ENCODE measurements around the gene GDA.
"Not testable (repeated sequence)": the region's sequence is repeated elsewhere in the genome, so short reads cannot be mapped to it uniquely, and the experiment has no call there.

GDA gene

DNA sequence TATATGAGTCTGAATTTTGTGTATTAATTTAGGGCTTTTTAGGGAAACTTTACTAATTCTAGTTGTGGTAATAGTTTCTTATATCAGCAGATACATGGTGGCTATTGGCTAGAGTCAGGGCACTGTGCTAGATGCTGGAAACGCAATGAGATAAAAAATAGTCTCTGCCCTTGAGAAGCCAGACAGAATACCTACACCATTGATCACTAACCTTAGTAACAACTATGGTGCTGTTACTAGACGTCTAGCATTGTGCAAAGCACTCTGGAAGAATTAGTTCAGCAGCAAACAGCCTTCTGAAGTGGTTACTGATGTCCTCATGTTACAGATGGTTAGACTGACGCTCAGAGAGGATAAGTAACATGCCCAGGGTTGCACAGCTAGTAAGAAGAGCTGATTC is 61.8 kb downstream of the GDA start:
- no peak for DNase-seq

DNA sequence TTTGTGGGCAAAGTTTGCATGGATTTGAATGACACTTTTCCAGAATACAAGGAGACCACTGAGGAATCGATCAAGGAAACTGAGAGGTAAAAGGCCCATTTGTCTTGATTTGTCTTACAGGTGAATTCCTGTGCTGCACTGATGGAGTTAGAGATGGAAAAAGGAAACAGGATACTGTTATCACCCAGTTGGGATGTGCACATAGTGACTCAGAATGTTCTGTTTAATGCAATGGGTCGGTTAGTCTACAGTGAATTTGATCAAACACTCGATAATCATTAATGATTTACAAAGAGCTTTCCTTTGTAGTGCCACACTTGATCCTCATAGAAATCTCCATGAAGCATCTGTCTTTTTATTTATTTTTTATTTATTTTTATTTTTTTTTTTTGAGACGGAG is 64.7 kb downstream of the GDA start:
- DNase-seq: no peak

DNA sequence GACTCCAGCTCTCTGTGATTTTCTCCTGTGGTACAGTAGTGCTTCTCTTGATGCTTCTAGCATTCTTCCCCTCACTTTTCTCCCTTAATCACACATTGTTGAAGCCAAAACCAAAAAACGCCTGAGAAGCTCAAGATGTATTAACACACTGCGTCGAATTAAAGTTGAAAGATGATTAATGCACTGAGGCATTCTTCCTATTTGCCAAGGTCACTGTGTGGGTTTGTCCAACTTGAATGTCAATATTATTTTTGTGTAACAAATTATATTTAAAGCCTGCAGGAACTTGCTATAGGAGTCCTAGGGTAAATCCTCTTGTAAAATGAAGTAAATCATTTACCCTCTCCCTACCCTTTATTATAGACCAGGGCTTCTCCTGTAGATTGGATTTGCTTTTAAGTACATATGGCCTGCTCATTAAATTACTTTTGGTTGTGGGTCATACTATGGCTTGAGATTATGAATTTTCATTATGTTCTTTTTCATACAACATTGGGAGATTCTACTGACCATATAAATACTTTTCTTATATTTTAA is 68.1 kb downstream of the GDA start:
- no peak for DNase-seq

DNA sequence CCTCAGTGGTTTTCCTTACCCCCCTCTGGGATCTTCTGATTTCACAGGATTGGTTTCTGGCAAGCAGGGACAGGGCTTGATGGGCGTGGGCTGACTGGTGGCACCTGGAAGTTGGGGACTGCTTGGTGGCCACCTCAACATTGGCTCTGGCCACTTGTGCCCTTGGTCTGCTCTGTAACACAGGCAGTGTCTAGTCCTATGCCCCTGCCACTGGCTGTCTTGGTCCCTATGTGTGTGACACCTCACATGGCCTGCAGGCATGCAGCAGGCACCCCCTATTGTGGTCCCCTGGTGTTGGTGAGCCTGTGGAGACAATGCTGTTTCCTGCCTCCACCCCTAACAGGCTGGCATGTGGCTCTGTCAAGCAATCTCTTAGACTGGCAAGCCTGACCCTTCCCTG is 71.3 kb downstream of the GDA start:
- DNase-seq: no peak

DNA sequence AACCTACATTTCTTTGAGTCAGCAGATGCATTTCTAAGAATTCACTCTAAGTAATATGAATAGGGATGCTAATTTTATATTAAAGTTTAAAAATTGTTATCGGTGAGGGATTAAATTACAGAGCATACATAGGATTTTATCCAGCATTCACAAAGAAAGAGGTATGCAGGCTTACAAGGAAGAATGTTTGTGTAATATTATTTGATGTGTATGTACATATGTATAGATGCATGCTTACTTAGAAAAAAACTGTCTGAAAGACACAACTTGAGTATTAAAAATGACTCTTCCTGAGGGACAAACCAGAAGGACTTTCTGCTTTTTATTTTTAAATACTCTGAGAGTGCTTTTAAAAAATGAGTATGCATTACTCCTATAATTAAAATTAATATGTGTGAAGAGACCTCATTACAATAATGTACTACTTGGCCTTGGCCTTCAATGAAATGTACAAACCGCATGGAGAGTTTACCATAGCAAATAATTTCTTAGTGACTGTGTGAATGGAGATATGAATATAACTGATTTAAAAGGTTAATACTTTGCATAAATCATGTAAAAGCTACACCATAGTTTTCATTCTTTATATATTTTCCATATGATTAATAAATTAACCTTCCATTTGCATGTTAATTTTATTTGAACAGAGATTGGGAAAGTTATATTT is 77.0 kb downstream of the GDA start:
- no peak for DNase-seq

DNA sequence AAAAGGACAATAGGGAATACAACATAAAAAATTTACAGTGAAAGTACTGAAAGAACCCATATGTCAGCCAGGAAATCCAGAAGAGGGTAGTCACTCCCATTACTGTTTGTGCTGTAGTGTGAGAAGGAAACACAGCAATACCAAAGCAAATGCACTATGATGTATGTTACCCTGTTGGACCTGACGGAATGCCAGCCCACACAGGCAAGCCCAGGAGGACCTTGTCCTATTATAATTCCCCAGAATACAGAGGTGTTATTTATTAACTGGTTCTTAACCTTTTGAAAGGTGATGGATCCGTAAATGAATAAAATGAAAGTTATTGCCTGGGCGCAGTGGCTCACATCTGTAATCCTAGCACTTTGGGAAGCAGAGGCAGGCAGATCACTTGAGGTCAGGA is 79.0 kb downstream of the GDA start:
- no peak for DNase-seq

DNA sequence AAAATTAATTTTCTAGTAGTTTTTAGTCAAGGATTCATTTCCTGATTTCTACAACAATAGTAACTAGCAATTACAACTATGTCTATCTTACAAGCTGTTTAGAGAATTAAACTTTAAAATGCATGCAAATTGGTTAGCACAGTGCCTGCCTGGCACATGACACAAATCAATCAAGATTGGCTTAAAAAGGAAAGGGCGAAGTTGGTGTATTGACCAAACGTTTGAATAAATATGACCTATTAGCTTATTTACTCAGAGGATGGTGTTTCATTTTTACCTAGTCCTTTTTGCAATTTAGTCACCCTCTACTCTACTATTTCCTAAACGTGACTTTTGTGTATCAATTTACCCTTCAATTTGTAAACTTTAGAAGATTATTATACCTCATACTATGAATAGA is 83.5 kb downstream of the GDA start:
- DNase-seq: no peak

DNA sequence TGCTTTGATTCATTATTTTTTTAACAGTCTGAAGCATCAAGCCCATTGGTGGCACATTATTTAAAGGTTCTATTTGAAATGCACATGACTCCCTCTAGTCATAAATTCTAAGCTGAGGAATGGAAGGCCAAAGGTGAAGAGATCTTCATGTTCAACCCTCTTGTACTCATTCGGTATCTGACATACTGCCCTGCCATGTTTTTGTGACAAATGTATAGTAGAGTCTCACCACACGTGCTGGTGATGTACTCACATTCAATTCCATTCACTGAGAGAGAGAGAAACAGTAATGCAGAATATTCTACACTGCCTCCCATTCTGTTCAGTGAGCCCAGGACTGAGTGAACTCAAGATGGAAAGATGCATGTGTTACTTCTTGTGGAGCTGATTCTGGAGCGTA is 98.3 kb downstream of the GDA start:
- no peak for DNase-seq

DNA sequence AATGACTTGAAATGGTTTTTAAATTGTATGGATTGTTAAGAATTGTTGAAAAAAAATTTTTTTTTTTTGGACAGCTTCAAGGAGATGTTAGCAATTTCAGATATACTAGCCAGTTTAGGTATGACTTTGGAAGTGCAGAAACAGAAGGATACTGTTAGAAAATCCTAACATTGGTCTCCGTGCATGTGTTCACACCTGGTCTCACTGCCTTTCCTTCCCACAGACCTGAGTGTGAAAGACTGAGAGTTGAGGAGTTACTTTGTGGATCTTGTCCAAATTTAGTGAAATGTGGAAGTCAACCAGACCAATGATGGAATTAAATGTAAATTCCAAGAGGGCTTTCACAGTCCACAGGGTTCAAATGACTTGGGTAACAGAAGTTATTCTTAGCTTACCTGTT is 102.3 kb downstream of the GDA start:
- DNase-seq: no peak

DNA sequence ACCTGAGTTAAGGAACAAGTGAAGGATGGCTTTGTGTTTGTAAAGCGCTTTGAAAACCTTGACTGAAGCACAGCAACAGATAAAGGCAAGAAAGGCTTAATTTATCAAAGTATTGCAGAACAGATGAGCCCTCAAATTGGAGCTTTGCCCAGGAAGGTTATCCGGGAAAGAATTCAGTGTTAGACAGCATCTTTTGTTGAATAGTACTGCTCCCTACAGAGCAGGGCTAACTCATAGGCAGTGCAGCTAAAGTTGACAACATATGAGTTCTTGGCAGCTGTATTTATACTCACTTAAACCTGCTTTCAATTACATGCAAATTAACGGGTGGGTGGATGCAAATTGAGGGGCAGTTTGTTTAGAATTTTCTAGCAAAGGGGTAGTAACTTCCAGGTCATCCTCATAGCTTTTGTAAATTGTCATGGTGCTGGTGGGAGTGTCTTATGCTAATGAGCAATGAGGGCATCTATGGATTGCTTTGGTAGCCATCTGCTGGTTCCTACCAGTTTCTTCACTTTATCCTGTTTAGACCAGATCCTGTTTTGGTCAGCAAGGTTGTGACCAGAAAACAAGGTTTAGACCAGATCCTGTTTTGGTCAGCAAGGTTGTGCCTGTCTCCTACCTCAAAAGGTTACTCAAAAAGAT is 105.8 kb downstream of the GDA start:
- DNase-seq: no peak

DNA sequence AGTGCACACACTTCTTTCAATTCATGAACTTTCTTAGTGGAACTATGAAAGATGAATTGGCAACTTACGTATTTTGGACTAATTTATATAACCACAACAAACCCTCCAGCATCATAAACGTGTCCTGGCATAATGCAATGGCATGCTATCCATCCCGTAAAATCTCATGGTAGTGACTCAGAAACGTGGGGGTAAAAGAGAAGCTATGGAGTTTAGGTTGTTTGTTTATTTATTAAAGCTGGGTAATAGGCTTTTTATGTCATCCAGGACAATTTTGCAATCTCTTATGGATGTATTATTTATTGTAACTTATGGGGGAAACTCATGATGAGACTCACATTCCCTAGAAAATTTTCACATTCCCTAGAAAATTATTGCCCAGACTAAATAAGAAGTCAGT is 106.3 kb downstream of the GDA start:
- no peak for DNase-seq

DNA sequence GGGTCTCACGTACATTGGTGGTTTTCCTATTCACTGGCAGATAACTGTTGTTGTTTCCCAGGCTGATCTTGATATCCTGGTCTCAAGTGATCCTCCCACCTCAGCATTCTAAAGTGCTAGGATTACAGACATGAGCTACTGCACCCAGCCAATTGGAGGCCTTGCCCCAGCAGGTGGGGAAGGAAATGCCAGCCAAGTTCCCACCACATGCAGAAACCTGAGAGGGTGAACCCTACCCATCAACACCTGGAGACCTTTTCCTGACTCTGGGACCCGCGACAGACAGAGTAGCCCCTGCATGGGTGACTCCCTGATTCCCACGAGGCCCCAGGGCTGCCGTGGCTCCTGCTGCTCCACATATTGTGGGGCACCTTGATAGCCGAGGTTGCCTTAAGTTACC is 107.7 kb downstream of the GDA start:
- DNase-seq: no peak

DNA sequence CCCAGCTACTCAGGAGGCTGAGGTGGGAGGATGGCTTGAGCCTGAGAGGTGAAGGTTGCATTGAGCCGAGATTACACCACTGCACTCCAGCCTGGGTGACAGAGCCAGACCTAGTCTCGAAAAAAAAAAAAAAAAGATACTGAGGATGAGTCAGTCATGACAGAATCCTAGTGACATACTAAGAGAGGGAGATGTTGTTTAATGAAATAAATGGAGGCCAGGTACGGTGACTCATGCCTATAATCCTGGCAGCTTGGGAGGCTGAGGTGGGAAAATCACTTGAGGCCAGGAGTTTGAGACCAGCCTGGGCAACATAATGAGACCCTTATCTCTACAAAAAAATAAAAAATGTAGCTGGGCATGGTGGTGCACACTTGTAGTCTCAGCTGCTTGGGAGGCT is 108.6 kb downstream of the GDA start:
- DNase-seq: no peak

DNA sequence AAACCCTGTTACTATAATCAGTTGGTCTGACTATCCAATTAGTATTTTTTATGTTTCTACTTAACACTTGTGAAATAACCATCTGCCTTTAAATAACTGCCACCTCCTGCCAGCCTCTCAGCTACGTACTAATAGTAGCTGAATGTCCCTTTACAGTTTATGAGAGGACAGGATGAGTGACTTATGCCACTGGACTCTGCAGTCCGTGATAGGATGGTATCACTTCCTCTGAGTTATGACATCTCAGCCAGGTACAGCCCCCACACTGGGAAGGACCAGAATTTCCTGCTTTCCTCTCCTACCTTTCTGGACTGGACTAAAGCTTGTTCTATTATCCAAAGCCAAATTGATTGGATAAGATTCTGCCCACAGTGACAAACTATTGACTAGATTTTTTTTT is 112.8 kb downstream of the GDA start:
- no peak for DNase-seq

DNA sequence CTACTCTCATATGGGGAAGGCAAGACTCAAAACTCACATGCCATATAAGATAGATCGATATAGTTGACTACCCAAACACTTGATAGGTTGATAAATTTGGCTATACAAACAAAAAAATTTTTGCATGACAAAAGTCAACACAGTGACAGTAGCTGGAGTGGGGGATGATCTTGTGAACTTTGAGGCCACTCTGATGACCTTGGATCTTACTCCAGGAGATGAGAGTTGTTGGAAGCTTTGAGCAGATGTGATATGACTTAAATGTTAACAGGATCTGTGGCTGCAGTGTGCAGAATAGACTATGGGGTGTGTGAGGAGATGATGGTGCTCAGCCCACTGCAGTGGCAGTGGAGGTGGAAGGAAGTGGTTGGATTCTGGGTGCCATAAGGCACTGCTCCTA is 114.3 kb downstream of the GDA start:
- no peak for DNase-seq

DNA sequence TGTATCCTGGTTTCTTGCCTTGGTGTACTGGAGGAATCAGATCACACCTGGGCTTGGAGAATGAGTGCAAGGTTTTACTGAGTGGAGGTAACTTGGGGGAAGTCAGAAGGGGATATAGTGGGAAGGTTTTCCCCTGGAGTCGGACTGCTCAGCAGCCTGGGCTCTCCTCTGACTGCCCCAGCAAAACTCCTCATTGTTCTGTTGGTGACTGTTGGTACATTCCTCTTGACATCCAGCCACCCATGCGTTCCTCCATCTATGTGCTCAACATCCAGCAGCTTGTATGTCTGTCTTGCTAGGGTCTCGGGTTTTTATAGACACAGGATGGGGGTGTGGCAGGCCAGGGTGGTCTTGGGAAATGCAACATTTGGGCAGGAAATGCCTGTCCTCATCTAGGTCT is 119.7 kb downstream of the GDA start:
- no peak for DNase-seq

DNA sequence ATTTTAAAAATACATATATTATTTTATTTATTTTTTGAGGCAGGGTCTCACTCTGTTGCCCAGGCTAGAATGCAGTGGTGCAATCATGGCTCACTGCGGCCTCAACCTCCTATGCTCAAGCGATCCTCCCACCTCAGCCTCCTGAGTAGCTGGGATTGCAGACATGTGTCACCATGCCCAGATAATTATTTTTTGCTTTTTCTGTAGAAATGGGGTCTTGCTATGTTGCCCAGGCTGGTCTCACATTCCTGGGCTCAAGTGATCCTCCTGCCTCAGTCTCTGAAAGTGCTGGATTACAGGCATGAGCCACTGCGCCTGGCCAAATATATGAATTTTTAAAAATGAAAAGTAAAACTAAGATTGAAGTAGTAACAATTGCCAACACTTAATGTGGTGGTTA is 121.1 kb downstream of the GDA start:
- DNase-seq: not testable (repeated sequence)

DNA sequence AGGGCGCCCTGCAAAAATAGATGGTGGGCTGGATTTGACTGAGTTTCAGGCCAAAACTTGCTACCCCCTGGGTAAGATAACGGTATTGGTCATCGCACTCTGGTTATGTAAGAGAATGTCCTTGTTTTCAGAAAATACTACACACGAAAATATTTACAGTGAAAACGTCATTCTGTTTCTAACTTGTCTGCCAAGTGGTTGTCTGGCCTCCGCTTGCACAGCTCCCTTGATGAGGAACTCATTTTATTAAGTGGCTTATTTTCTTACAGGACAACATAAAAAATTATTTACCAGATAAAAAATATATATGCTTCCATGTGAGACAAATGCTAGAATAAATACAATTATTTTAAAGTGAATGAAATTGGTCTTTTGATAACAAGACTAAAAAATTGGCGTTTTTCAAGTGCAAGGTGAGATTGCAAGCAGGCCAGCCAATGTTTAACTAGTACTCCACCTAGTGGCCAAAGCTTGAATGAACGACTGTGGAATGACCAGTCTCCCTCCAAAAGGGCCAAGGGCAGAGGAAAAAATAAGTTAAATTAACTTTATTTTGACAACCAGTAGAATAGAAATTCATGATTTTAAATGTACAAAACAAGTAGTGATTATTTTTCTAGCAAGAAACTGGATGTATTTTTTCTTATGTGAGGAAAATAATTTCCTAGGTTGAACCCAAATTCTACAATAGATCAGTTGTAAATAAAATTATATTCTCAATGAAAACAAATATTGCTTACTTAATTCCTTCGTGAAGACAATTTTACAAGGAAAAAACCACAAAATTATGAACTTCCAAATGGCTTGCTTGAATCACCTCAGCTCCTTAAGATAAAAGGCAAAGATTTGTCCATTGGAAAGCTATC is 122.6 kb downstream of the GDA start:
- peak; percentile 48 for DNase-seq

DNA sequence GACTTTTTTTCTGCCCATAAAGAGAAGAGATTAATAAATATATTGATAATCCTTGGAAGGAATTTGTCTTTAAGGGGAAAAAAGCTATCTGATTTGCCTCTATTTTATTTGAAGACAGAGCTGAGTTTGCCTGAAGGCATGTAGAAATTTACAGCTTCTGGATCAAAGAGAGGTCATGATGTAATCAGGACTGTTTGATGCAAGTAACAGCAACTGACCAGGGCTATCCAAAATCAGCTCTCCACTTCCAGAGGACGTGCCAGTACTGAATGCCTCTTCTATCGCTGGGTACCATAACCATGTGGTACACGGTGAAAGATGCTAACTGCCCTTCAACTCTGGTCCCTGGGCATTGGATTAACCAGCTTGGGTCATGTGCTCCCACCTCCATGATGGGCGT is 125.2 kb downstream of the GDA start:
- DNase-seq: no peak

DNA sequence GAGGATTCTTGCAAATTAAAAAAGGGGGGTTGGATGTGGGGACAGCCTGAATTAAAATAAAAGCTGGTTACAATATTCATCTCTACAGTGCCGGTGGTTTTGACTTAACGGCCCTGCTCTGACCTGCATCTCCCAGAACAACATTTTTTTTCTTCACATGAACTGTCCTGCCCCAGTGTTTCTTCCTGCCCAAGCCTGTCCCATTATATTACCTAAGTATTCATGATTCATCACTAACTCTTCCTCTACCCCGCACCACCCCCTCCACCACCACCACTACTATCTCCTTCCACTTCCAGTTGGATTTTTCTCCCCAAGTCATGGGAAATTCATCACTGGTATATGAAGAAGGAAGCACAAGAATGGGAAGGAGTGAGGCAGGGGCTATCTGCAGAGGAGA is 125.7 kb downstream of the GDA start:
- no peak for DNase-seq

DNA sequence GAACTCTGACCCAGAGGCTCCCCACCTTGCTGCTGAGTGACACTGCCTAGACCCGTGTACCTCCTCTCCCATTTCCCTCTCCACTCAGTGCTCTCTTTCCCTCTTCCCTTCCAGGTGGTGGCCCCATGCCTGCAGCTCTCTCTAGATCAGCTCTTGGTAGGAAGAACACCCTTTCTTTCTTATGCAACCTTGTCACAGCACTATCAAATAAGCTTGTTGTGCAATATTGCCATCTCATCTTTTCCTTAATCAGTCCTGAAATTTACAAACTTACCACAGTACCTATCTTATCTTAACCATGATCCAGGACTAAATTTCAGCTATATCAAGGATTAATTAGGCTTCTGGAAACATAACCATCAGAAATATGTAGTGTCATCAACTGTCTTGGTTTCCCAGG is 127.2 kb downstream of the GDA start:
- DNase-seq: no peak

DNA sequence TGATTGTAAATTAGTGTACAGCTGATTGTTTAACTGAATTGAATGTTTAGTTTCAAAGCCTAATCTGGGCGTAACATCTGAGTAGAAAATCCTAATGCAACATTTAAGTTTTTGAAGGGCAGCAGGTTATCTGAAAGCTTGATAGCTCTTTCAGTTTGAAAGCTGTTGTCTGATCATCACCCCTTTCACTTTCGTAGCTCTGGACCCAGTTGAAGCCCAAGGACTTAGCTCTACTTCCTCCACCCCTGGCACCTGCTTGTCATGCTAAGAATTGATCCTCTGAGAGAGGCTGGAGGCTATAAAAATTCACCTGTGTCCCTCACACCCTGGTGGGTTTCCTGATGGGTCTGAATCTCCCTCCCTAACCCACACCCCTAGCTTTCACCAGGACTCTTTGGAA is 129.7 kb downstream of the GDA start:
- no peak for DNase-seq

DNA sequence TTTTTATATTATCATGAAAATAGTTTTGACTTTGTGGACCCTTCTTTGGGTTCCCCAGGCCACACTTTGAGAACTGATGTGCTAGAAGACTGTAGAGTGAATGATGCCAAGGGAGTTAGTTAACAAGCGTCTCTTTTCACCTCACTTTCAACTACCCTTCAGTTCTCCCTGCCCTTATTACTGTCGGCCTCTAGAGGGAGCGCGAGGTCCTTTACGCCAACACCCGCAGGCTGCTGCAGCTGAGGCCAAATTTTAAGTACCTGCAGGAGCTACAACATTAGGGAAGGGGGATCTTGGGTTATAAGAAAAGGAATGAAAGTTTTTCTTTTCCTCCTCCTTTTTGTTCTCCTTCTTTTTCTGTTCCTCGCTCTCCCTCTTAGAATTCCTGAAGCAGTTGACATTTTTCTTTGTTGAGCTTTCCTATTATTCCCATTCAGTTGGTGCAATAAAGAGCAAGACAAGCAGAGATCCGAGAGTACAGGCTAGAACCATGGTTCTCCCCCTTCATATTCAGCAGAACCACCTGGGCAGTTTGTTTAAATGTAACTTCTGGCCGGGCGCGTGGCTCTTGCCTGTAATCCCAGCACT is 131.8 kb downstream of the GDA start:
- DNase-seq: peak; percentile 49

DNA sequence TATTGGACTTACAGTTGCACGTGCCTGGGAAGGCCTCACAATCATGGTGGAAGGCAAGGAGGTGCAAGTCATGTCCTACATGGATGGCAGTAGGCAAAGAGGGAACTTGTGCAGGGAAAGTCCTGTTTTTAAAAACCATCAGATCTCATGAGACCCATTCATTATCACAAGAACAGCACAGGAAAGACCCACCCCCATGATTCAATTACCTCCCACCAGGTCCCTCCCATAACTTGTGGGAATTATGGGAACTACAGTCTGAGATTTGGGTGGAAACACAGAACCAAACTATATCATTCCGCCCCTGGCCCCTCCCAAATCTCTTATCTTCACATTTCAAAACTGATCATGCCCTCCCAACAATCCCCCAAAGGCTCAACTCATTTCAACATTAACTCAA is 140.2 kb downstream of the GDA start:
- no peak for DNase-seq
